Head of caudate nucleus (tissue), 42 donors: Measurements from ENCODE around the gene CSF1R.

Source experiments
- DNase-seq, 42 donors: peaks; one replicate each; pipeline versions ENCODE4 v3.0.0 to v3.0.0-alpha.2; 2020 to 2021; ENCODE audit warnings: mixed read lengths in 7 of 42
- intact Hi-C: fragments of 100-400 bp; cut with DNase I; formaldehyde crosslinking; loops from one replicate; pipeline ENCODE4 v1.15.0; 2022

Gene CSF1R

DNA sequence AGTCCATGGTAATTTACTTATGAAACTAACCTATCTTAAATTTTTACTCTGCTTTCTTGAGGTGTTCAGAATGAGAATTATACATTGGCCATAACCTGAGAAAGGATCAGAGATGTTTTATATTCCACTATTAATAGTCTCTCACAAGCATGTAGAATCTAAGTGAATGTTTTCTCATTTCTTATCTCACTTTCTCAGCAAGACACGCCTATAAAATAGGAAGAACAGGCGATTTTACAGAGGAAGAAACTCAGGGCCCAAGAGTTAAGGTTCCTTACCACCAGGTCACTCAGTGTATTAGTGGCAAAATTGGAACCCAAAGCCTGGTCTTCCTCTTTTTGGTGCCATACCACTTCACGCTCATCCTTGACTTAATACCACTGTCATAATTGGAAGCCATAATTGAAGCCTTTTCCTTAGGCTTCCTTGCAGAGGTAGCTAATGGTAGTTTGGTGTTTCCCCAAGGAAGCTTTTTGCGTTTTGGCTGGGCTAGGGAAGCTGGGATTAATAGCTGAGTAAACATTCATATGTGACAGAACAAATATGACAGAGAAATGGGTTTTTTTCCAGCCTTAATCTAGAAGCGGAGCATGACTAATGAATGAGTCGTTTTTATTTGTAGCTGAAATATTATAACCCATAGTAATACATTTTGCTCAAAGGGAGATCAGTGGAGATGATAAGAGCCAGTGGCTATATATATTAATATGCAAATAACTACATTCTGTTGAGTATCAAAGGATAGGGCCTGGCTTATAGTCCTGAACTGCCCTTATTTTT is 68.9 kb downstream of the CSF1R start:
- no peak for DNase-seq

DNA sequence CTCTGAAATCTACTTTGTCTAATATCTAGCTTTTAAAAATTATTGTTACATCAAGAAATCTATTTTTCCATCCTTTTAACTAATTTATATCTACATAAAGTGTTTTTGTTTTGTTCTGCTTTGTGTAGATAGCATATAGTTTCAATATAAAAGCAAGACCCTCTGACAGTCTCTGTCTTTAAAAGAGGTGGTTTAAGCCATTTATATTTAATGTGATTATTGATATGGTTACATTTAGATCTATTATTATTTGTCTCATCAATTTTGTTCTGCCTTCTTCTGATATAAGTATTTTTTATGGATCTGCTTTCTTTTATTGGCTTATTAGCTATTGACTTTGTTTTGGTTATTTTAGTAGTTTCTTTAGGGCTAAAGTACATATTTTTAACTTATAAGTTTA is 69.8 kb downstream of the CSF1R start:
- intact Hi-C loops = no loop called here
- DNase-seq = no peak

More for the DNA sequence above, 68.9 kb downstream of the CSF1R start:
- intact Hi-C loops = no loop called here

DNA sequence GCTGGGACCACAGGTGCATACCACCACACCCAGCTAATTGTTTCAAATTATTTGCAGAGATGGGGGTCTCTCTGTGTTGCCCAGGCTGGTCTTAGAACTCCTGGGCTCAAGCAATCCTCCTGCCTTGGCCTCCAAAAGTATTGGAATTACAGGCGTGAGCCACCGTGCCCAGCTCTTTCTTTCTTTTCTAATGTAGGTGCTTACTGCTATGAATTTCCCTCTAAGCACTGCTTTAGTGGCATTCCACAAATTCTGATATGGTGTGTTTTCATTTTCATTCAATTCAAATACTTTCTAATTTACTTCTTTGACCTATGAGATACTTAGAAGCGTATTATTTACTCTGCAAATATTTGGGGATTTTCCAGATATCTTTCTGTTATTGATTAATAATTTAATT is 70.9 kb downstream of the CSF1R start:
- intact Hi-C loops = no loop called here
- DNase-seq = no peak

DNA sequence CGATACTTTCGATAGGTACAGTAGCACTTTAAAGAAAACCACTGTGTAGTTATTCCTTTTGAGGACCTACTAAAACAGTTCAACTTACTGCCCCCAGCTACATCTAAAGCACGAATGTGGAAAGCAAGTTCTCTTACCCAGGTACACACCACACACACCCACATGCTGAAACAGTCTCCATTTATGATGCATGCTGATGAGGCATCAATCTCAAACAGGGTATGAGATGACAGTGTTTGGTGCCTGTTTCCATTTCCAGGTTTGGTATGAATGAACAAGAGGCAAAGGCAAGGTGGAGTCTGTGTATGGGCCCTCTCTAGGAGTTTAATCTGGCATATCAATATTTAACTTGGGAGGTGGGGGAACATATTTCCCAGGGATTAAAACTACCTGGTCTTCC is 71.9 kb downstream of the CSF1R start:
- intact Hi-C loops = no loop called here
- DNase-seq = peak in 2 of 42 donors; percentile 23 to 57

DNA sequence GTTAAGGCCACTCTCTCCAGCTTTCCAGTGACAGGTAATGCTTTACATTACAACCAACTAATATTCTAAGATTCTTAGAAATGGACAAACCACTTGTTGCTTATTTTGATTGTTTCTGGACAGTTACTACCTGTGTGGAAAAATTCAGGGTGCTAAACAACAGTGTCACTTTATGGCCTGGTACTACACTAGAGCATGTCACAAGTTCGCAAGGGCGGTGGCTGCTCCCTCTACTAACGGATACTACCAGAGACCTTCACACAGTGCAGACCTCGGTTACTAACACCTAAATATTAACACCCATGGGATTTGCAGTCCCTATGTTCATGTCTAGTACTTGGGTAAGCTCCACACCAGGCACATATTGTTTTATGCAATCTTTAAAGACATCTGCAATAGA is 72.4 kb downstream of the CSF1R start:
- DNase-seq = no peak
- intact Hi-C loops = no loop called here

GRCh38 chr5:150009671-150010387 is 76.5 kb downstream of the CSF1R start:
- DNase-seq = no peak

GRCh38 chr5:150007050-150007449 is 79.3 kb downstream of the CSF1R start:
- intact Hi-C loops = no loop called here
- DNase-seq = no peak

More at GRCh38 chr5:150009671-150010387, 76.5 kb downstream of the CSF1R start:
- intact Hi-C loops = no loop called here

DNA sequence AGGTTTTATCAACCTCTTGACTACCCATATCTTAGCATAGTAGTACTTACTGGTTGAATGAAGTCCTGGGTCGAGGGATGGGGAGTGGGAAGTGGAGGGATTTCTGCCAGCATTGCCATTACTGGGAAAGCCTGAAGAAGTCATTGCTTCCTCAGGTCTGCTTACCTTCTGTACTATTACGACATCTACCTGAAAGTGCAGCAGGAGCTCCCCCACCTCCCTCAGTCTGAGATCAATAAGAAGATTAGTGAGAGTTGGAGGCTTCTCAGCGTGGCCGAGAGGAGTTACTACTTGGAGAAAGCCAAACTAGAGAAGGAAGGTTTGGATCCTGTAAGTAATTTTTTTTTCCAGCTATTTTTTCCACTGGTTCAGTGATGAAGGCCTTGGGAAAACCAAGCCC is 80.0 kb downstream of the CSF1R start:
- intact Hi-C loops = no loop called here
- no peak for DNase-seq
